Left hindlimb (tissue), 1 donor: ENCODE results near the gene RETREG2.

ENCODE experiments used
- DNase-seq: peaks from one replicate; pipeline ENCODE4 v3.0.0-alpha.2; 2018

RETREG2 gene

GRCh38 chr2:219177552-219178376 is at the start of gene RETREG2:
TSS of gene RETREG2 (plus strand) at chr2:219178275. CDS start at chr2:219178353, 78 bp downstream.
- DNase-seq: peak; percentile 94

GRCh38 chr2:219128396-219128795 is 49.7 kb upstream of the RETREG2 start:
- no peak for DNase-seq

DNA sequence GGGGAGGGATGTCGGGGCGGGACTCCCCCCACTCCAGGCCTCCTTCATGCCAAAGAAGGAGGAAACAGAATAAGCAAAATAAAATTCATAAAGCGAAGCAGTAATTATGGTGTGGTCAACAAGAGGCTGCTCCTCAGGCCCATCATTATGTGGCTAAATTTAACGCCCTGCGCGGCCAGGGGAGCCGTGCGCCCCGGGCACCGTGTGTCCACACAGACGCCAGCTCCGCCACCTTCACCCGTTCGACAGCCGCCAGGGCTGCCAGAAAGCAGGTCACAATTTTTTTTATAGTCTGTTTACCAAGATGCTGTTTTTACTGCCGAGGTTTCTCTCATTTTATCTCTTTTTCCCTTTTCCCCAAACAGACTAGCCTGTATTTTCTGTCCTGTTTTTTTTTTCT is 48.5 kb upstream of the RETREG2 start:
- DNase-seq: peak; percentile 52

GRCh38 chr2:219131327-219131726 is 46.7 kb upstream of the RETREG2 start:
- no peak for DNase-seq

DNA sequence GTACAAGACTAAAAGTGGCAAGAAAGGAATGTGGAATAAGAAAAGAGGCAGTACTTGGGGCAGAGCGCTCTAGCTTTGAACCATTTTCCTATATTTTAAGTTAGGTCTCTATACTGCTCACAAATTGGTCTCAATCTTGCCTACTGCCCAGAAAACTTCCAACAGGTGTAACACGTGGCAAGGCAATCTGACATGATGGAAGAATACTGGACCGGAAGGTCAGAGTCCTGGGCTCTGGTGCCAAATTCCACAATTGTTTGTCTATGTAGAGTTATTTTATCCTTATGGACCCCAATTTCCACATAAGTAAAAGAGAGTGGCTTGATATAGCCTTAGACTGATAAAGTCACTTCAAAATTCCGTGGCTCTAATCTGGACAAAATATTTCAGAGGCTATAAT is 46.3 kb upstream of the RETREG2 start:
- no peak for DNase-seq

- DNase-seq: no peak
Measured at GRCh38 chr2:219133976-219134375, 44.1 kb upstream of the RETREG2 start.

DNA sequence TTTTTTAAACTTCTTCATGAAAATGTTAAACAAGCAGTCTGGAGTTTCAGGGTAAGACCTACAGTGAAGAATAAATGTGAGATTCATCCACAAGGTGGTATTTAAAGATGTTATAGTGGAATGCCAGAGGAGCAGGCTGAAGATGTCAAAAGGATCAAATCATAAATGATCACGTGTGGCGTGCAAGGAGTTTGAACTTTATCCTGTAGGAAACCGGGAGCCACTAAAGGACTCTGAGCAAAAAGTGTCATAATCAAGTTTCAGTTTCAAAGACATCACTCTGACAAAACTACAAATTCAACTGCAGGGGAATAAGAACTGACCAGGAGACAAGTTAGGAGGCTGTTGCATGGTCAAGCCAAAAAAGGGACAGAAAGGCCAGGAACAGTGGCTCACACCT is 37.4 kb upstream of the RETREG2 start:
- DNase-seq: no peak

DNA sequence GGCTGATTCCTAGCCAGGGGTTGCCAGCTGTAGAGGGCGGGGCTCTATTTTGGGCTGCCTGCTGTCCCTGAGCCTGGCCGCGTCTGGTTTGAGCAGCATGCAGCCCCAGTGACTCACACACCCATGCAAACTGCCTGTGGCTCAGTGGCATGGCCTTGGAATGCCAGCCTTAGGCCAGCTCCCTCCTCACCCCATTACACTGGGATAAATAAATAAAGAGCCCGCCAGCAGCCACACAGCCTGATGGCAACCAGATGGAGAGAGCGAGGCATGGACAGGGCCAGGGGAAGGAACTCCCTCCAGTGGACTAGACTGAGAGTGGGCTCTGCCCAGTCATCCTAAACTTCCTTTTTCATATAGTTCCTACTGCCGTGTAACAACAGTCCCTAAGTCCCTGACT is 35.7 kb upstream of the RETREG2 start:
- DNase-seq: peak; percentile 53

- DNase-seq: no peak
Measured at GRCh38 chr2:219149667-219150066, 28.4 kb upstream of the RETREG2 start.

- no peak for DNase-seq
Measured at GRCh38 chr2:219155054-219155644, 22.9 kb upstream of the RETREG2 start.

- DNase-seq: no peak
Measured at GRCh38 chr2:219157396-219157795, 20.7 kb upstream of the RETREG2 start.

DNA sequence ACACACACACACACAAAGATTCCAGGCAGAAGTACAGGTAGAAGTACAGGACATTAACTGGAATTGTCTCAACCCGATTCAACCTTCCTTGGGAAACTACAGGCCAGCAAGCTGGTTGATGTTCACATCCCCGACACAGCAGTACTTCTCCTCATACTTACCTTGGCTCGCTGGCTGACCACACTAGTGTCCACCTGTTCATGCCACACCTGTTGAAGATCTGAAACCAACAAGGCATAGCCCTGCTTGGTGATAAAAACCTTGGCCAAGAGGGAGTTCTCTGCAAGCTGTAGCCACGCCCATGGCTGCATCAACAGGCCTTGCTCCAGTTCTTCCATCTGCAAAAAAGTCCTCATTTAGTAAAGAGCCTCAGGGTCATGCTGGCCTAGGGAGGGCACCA is 20.1 kb upstream of the RETREG2 start:
- no peak for DNase-seq

GRCh38 chr2:219158586-219158985 is 19.5 kb upstream of the RETREG2 start:
- DNase-seq: no peak

GRCh38 chr2:219159771-219160185 is 18.3 kb upstream of the RETREG2 start:
- DNase-seq: no peak

DNA sequence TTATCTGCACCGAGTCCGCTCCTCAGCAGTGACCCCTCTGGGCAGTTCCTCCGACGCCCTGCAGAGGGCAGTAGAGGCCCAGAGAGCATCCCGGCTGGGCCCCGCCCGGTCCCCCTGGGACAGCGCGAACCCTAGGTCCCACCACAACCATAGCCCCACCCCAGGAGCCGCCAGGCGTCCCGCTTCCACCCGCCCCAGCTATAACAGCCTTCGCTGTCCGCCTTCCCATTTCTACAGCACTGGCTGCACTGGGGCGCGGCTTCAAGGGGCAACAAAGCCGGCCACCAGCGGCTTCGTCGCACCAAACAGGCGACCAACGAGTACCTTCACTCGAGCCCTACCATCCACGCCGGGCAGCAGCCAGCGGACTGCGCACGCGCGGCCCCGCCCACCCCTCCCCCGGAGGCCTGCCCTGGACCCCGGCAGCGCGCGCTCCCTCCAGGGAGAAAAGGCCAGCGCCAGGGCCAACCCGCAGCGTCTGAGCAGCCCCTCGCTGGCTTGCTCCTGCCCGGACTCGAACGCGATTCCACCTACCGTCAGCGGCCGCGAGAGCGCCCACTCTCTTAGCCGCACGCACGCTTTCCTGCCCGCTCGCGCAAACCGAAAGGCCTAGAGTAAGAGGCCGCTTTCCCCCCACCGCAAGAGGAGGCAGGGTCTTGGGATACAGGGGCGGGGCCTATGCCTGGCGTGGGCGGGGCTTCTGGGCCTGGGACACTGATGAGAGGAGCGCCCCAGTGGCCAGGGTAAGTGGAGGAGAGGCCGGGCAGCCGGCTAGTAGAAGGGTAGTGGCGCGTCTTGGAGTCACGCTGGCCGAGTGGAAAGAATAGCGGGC is 17.7 kb upstream of the RETREG2 start, which contains the start of gene NHEJ1:
Gene NHEJ1, minus strand, starts transcription at position 630 of the 832 bp plus-strand sequence. CDS start 2,453 bp downstream, outside the sequence.
- peak; percentile 95 for DNase-seq

- DNase-seq: no peak
Measured at GRCh38 chr2:219161097-219161496, 17.0 kb upstream of the RETREG2 start.

DNA sequence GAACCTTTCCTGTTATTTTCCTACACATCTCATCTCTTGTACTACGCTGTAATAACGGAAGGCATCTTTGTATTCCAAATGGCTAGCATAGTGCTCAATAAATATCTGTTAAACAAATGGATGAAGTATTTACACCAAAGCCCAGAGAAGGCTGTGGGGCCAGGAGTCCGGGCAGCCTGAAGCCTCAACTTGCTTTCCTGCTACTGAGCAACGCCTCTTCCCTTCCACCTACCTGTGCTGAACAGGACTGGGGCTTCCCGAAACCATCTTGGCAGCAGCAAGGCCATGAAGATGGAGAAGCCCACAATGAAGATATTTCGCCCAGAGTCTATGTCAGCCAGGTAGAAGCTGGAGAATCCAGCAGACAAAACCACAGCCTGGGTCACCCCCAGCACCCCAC is 14.9 kb upstream of the RETREG2 start:
- no peak for DNase-seq

GRCh38 chr2:219165058-219165911 is 12.8 kb upstream of the RETREG2 start:
- no peak for DNase-seq

DNA sequence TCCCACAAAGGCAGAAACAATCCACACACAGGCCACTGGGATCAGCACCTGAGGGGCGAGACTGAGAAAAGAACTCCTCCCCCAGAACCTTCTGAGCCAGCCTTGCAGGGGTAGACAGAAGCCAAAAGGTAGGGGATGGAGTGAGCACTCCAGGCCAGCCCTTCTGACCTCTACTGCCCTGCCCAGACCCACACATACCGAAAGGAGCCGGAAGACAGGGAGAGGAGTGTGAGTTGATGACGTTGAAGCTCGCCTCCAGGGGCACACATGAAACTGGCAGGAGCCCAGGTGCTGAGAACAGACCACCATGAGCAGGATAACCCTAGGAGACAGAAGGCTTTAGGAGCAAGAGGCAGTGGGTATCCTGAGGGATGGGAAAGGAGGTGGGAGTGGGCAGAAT is 10.1 kb upstream of the RETREG2 start:
- no peak for DNase-seq

DNA sequence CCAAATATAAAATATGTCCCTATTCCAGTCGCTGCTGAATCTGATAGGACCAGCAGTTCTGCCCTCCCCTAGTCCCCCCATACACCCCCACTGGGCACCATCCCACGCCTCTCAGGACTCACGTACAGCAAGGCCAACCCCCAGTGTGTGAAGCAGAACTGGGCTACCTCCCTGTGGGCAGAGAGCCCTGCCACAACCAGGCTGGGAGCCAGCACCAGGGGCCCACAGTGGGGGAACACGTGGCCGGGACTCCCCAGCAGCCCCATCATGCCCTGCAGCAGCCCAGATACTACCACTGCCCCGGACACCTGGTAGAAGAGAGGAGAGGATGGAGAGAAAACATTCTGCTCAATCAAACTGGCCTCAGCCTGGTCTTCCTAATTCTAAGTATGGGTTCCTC is 9.5 kb upstream of the RETREG2 start:
- DNase-seq: no peak

DNA sequence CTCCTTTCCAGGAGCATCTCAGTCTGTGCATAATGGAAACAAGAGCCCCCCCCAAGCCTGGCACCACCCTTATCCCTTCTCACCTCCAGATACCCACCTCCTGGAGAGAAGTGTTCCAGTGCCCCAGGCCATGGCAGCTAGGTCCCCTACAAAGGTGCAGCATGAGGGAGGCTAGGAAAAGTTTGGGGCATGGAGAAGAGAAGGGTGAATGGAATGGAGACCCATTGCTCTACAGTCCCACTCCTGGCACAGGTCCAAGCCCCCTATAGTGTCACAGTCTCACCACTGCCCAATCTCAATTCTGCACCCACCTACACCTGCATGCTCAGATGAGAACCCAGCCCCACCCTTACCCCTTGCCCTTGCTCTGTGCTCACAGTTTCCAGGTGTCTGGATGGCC is 9.1 kb upstream of the RETREG2 start:
- DNase-seq: no peak

DNA sequence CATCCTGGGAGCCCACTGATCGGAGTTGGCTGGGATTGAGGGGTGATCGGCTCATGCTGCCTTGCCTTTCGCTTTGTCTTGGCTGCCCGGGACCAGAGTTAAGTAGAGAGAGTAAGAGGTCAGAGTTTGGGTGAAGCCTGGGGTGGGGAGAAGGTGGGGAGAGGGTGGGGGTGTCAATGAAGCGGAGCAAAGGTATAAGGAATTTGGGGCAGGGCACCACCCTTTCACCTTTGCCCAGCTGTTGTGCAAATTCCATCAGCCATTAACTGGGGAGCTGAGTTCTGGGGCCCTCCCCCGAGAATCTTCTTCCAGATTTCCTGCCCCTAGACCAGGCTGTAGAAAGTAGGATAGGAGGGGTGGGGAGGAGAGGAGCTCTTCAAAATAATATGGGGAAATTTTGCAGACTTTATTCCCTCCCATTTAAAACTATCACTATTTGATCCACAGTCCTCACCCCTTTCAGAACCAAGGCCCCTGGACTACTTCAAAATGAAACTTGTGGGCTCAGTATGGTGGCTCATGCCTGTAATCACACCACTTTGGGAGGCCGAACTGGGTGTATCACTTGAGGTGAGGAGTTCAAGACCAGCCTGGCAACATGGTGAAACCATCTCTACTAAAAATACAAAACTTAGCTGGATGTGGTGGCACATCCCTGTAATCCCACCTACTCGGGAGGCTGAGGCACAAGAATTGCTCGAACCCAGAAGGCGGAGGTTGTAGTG is 8.0 kb upstream of the RETREG2 start, which contains the start of gene SLC23A3:
Gene SLC23A3, minus strand, starts transcription at position 100 of the 725 bp plus-strand sequence. Its CDS starts 45 bp downstream, at position 55.
- DNase-seq: no peak
